HG03066 (cell line): ENCODE data around the gene ALKBH6.

Experiments
- ATAC-seq: cut with Tn5 transposase; IDR thresholded peaks from one replicate; pipeline ENCODE4 v1.9.1; 2021; ENCODE audit warnings: low read depth; ENCODE audit not compliant: unreplicated experiment

ALKBH6 gene

DNA sequence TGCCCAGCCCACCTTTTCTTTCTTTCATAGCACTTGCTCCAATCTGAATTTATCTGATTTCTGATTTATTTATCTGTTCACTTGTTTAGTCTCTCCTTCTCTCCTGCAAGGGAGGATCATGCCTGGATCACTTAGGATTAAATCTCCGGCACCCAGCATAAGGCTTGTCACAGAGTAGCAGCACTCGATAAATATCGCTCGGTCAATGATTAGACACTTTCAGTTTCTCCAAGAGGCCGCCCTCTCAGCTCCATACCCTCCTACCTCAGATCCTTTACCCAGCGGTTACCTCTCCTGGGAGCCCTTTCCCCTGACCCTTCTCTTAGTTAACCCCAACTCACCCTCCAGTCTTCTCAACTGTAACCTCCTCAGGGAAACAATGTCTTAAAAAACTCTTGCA is 17.3 kb upstream of the ALKBH6 start:
- no peak for ATAC-seq

DNA sequence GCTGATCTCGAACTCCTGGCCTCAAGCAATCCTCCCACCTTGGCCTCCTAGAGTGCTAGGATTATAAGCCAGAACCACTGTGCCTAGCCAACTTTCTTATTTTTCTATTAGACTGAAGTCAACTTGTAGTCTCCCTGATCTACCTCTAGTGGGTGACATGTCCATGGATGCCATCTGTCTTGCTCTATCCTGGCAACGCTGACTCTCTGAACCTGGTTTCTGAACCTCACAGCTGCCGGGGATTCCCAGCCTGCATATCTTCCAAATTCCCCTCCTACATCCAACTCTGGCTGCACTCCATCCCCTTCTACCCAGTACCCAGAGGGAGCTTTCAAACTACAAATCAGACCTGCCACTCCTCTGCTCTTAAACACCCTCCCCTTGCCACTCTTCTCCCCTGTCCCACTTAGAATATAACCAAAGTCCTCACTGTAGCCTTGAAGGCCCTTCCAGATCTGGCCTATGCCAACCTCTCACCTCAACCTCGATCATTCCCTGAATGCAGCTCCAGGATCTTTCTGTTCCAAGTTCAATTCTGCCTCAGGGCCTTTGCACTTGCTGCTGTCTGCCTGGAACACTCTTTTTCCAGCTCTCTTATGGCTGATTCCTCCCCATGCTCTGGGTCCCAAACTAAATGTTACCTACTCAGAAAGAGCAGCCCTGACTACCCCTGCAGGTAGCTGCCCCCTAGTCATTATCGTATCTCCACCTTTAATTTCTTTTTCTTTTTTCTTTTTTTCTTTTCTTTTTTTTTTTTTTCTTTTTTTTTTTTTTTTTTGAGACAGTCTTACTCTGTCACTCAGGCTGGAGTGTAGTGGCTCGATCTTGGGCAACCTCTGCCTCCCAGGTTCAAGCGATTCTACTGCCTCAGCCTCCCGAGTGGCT is 16.5 kb upstream of the ALKBH6 start:
- no peak for ATAC-seq

DNA sequence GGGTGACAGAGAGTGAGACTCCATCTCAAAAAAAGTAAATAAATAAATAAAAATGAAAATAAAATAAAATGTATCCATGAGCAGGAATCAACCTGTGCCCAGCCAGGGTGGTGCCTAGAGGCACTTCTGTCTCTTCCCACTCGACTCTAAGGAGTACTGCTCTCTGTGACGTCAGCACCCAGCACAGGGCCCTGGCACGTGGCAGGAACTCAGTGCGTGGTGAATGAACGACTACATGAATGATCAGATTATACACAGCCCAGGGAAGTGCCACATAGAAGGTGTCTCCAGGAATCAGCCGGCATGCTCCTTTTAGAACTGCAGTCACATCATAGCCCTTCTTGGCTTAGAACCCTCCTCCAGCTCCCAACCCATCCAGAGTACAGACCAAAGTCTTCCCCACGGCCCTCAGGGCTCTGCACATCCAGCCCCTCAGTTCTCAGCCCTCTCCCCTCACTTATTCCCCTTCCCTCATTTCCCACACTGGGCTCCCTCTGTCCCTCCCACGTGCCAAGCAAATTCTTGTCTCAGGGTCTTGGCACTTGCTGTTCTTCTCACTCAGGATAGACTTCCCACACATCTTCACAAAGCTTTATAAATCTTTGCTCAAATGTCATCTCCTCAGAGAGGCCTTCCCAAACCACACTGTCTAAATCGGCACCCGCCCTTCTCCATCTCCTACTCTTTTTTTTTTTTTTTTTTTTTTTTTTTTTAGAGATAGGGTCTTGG is 14.5 kb upstream of the ALKBH6 start:
- ATAC-seq: no peak

DNA sequence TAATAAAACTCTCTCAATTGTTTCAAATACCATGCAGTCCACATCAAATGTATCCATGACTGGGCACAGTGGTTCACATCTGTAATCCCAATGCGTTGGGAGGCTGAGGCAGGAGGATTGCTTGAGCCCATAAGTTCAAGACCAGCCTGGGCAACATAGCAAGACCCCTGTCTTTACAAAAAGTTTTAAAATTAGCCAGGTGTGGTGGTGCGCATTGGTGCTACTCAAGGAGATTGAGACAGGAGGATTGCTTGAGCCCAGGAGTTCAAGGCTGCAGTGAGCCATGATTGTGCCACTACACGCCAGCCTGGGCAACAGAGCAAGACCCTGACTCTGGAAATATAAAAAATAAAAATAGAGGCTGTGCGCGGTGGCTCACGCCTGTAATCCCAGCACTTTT is 13.7 kb upstream of the ALKBH6 start:
- no peak for ATAC-seq

DNA sequence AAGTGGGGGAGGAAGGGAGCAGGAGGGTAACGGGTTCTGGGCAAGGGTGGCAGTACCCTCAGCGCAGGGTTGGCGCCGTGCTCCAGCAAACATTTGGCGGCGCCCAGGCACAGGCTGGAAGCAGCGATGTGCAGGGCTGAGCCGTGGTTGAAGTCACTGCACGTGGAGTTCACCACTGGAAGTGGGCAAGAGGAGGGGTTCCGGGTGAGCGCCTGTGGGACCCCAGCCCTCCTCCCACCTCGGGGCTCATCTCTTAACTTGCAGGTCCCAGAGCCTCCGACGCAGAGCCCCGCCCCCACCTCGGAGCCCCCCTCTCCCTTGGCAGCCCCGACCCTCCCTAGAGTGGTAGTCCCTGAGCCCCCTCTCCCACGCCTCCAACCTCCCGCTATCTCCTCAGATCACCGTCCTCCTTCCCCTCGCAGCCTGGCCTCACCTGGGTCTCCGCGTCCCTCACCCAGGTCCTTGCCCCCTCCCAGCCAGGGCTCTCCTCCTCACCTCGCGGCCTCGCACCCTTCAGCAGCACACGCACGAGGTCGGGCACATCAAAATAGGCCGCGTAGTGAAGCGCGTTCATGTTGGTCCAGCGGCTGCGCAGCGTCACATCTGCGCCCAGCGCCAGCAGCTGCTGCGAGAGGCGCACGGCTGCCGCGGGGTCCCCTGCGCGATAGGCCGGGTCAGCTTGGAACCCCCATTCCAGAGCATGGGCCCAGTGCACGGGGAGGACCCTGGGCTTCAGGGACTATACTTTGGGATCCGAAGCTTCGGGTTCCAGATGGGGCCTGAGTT is 12.3 kb upstream of the ALKBH6 start:
- no peak for ATAC-seq

DNA sequence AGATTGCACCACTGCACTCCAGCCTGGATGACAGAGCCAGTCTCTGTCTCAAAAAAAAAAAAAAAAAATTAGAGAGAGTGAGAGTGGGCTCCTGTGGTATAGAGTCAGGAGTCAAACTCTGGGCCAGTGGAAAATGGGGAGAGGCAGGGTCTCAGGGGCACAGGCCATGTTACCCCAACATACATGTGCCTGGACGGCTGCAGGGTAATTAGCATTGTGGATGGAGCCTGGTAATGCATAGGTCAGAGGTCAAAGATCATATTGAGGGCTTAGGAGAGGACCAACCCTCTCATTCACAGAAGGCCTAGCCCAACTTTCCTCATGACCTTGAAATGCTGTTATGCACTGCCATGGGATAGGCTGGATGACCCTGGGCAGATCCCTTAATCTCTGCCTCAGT is 11.5 kb upstream of the ALKBH6 start:
- ATAC-seq: no peak

DNA sequence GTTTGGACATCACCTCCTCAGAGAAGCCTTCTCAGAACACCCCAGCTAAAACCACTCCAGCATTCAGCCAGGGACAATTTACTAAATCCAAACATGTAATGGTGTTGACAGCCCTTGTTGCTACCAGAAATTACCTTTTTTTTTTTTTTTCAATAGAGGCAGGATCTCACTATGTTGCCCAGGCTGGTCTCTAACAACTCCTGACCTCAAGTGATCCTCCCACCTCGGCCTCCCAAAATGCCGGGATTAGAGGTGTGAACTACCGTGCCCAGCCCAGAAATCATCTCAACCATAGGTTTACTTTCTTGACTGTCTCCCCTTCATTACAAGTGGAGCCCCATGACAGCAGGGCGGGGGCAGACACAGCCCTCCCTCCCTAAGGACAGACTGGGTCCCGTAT is 9.4 kb upstream of the ALKBH6 start:
- ATAC-seq: no peak

DNA sequence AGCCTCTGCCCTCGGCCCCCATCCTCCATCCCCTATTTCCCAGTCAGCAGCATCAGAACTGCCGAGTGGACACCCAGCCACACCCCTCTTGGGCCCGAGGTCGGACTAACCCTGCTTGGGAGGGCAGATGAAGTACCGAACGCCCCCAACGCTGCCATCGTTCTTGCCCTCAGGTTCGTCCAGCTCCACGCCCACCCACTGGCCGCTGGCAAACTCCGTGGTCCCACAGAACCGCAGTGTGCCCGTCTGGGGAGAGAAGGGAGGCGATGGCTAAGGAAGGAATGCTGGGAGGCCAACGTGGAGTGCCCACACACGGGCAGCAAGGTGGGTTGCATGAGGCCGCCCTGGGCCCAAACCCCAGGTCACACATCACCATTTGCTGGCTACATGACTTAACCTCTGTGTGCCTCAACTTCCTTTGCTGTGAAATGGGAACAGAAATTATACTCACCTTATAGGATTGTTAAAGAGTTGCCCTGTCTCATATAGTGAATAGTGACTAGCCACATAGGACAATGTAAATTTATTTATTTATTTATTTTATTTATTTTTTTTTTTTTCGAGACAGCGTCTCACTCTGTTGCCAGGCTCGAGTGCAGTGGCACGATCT is 5.2 kb upstream of the ALKBH6 start:
- ATAC-seq: no peak

DNA sequence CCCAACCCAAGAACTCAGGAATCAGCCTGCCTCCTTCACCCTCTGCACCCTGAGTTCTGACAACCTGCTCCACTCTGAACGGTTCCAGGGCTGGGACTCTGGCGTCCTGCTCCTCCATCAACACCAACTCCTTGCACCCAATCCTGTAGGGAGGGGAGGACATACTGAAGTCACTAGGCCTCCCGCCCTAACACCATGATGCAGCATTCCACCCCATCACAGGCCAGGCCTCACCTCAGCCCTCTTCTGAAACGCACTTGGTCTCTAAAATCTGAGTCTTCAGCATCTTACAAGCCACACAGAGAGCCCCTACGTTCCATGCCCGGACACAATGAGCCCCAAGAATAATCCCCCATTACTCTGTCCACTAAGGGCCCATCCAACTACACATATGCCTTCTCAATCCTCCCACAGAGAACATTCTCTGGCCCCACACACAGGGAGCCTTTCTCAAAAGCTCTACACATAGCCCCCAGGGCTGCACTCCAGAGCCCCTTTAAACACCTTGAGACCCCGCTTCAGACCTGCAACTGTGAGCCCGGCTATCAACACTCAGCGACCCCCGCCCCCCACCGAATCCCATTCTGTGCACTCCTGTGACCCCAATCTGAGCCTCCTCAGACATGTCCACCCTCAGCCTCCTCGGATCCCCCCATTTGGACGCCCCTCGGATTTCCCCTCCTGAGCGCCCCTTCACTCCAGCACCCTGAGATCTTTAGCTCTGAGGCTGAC is 567 bp downstream of the ALKBH6 start:
- no peak for ATAC-seq

DNA sequence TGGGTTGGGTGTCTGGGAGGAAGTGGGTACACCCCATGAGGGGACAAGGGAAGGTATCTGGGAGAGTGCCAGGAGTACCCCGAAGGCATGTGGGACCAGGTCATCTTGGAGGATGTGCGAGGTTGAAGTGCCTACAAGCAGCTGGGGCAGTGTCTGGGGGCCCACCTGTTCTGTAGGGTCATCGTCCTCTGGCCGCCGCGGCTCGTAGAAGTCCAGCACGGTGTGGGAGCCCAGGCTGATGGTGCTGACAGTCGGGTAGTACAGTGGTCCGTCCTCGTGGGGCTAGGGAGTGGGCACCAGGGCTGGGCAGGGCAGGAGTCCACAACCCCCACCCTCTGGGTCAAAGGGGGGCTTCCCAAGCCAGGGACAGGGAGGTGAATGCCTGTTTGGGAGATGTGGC is 3.6 kb downstream of the ALKBH6 start:
- no peak for ATAC-seq

DNA sequence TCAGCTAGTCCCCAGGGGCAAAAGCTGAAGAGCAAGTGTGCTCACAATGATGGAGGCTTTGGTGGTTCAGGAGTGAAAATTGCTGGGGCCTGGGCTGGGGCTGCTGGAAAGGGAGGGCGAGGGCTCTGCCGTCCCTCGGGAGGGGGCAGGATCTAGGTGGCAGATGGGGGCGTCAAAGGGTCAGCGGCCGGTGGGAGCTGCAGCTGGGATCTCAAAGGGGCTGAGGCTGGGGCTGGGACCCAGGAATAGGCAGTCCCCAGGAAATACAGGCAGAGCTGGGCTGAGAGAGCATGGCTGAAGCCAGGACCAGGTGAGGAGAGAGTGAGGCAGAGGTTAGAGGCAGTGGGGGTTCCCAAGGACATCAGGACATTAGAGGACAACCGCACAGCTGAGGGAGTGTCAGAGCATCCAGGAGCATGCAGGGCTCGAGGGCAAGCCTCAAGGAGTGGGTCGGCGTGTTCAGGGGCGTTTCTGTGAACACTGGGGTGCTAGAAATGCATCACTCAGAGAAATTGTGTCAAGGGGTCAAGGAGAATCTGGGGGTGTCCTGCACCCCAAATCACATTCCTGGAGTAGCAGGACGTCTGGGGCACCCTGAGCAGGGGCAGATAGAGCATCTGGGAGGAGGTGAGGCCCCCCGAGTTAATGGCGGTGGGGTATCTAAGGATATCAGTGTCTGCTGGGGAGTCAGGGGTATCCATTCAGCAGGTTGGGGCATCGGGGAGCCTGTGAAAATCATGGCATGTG is 4.2 kb downstream of the ALKBH6 start:
- no peak for ATAC-seq

DNA sequence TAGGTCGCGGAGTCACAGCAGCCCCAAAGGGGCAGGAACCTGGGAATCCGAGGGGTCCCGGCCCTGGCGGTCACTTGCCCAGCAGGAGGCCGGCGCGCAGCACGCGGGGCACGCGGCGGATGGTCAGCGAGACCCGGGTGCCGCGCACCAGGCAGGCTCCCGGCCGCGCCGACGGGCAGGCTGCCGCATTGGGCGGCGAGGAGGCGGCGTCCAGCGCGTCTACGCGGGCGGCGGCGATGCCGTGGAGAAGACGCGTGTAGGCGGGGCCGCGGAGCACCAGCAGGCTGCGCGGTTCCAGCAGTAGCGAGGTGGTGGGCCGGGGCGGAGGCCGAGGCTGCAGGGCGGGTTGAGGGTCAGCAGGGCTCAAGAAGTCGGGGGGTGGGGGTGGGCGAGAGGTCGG is 4.8 kb downstream of the ALKBH6 start:
- no peak for ATAC-seq

DNA sequence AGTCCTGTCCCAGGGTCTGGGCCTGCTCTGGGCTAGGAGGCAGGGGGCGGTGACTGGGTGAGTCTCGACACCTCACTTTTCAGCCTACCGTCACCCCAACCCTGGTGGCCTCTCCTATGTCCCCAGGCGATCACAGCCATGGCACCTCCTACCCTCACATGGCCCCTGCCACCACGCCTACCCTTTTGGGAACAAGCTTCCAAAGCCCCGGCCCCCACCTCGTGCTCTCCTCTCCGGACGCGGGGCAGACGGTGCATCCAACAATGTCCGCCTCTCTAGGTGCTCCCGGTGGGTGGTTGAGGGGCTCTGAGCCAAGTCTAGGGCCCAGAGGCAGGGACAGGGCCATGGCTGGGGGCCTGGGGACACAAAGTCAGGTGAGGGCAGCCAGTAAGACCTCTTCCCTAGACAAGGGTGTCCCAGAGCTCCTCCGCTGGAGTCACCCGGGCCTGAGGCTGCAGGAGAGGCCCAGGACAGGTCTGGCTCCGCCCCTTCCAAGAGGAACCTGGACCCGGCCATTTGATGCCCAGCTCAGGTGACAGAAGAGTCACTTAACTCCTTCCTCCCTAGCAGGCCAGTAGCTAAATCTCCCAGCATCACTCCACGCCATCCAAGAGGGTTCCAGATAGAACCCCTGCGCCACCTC is 5.6 kb downstream of the ALKBH6 start, which contains the start of gene SYNE4:
SYNE4 (minus strand) TSS at position 478 of the 643 bp plus-strand sequence; CDS start at position 346, 132 bp downstream.
- ATAC-seq: no peak

DNA sequence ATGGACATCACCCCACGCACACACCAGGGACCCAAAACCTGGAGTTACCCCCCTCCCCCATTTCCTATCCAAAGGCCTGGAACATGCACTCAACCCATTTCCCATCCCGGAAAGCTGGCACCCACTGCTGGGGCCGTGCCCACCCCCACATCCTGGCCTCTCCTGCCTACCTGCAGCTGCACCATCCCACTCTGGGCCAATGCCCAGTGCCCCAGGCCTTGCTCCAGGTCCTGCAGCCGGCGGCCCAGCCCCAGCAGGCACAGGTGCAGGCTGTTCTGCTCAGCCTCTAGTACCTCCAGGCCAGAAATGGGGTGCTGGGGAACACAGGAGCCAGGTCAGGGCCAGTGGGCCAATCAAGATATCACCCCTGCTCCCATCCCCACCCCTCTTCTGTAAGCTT is 7.1 kb downstream of the ALKBH6 start:
- no peak for ATAC-seq

DNA sequence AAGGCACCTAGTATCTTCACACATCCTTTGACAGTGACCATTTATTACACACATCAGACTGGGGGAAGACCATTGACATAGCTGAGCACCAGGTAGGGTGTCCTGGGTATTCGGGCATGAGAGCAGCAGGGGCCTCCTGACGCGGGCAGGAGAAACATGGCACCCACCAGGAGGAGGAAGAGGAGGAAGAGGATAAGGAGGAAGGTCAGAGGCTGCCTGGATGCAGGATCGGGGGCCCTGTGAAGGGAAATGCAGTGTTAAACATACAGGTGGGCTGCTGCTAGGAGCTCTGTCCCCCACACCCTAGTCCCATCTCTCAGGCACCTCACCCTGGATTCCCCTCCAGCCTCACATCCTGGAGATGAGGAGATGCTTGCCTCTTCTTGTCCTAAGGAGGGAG is 10.7 kb downstream of the ALKBH6 start:
- no peak for ATAC-seq

DNA sequence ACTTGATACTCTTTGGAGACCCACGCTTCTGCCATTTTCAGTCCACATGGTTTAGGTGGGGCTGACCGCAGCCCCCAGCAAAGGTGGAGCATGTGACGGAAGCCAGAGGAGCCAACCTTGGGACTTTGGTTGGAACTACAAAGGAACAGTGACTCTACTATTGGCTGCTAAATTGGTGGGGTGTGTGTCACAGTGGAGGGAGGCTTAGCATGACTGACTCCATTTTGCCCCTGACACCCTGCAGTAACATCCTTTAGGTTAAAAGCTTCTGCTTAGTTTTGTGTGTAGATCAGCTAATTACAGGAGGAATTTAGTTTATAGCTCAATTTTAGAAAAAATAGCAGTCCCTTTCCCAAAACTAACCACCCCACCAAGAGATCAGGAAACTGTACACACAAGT is 12.4 kb downstream of the ALKBH6 start:
- no peak for ATAC-seq

DNA sequence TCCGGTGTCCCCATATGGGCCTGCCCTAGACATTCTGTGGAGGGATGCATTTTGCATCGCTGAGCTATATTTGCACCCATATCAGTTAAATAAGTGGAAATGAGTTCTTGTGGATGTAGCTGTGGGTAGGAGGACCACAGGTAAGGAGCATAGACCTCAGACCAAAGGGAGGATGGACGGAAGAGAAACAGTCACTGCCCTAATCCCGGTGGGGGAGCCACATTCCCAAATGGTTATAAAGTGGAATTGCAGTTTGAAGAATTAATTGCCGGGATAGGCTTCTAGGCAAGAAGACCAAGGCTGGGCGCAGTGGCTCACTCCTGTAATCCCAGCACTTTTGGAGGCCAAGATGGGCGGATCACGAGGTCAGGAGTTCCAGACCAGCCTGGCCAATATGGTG is 17.2 kb downstream of the ALKBH6 start:
- no peak for ATAC-seq

DNA sequence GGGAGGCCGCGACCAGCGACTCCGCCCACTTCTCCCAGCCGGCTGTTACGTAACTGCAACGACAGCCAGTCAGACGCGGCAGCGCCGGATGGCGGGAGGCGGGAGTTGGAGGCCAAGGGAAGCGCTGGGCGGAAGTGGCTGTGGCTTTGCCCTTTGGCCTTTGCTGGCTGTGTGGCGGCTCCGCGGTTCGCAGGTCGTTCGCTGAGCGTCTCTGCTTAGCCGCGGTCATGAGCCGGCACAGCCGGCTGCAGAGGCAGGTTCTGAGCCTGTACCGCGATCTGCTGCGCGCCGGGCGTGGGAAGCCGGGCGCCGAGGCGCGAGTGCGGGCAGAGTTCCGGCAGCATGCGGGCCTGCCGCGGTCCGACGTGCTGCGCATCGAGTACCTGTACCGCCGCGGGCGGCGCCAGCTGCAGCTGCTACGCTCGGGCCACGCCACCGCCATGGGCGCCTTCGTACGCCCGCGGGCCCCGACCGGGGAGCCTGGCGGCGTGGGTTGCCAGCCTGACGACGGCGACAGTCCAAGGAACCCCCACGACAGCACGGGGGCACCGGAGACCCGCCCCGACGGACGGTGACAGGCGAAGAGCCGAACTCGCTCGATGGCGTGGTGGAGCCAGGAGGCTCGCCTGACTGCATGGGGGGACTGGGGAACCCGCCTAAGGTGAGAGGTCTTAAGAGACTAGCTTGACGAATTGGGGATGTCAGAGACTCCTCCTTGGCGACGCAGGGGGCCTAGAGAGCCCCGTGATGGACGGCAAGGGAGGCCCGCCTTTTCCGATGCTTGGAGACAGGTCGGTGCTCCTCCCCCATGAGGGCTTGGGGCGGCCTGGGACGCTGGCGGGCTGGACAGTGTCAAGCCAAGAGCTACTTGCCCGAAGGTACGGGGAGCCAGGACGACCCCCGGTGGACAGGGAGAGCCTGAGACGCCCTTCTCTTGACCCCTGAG is 18.7 kb downstream of the ALKBH6 start, which contains the start of gene SDHAF1:
SDHAF1 (plus strand) TSS at position 141 of the 946 bp plus-strand sequence; CDS start at position 228, 87 bp downstream.
- peak; percentile 74 for ATAC-seq
